ENCODE measurements around the gene SEMA5A. TPM values are rescaled to one million over a fixed set of nuclear protein-coding genes. Genes with fewer than 3 reads are reported as not detected.

The SEMA5A gene
- total RNA-seq, 1 experiment from 2014 or later: 0.15 TPM

DNA sequence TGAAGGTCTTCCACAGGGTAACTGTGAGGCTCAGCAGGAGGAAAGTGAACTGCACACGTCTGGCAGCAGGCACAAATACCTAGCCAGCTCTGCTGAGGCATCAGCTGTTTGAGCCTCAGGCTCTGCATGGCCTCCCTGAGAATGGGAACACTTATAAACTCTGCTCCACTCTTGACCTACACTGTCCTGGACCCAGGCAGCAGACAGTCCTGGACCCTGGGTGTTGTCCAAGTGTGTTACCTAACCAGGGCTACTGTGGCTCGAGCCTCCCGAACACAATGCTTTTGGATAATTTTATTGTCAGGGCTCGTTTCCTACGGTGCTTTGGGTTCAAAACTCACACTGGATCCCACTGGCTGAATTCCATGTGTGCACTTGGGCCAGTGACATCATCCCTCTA is 497.9 kb downstream of the SEMA5A start:
- intact Hi-C loops (cut with micrococcal nuclease; ENCODE audit: unreplicated experiment) (no loop called here), in situ Hi-C loops (cut with HindIII; ENCODE audit: low pct_unique_long_range_greater_than_20kb, low sequenced_read_pairs) (no loop called here)
- no peak overlapping the region for H3K4me3 ChIP-seq (ENCODE audit: low read depth in 2 of 2, low read length in 2 of 2)
- H3K4me1 ChIP-seq (ENCODE audit: control insufficient read depth, insufficient read depth, low read length): no peaks in the 10 kb centered on the region
- DNase-seq (ENCODE audit: low read depth, low spot score) (no peak), ATAC-seq (no peak)
- ChIA-PET CTCF (no interaction called here), POLR2A (no interaction called here)
- H3K27me3 ChIP-seq (ENCODE audit: control insufficient read depth, insufficient read depth, low read length): no peaks in the 10 kb centered on the region
- no peaks in the 10 kb centered on the region for H3K36me3 ChIP-seq (ENCODE audit: control insufficient read depth, insufficient read depth, low read length)
- no peak for TF ChIP-seq TCF7L2 (IDR thresholded peaks at IDR 0.05; ENCODE audit: low read depth, low read length)
- H3K27ac ChIP-seq (ENCODE audit: low read length): no peak overlapping the region
- BruUV-seq (replicated peaks): no TSS peak
- H3K9me3 ChIP-seq (ENCODE audit: control insufficient read depth, insufficient read depth, low read depth, low read length): no peaks in the 10 kb centered on the region

DNA sequence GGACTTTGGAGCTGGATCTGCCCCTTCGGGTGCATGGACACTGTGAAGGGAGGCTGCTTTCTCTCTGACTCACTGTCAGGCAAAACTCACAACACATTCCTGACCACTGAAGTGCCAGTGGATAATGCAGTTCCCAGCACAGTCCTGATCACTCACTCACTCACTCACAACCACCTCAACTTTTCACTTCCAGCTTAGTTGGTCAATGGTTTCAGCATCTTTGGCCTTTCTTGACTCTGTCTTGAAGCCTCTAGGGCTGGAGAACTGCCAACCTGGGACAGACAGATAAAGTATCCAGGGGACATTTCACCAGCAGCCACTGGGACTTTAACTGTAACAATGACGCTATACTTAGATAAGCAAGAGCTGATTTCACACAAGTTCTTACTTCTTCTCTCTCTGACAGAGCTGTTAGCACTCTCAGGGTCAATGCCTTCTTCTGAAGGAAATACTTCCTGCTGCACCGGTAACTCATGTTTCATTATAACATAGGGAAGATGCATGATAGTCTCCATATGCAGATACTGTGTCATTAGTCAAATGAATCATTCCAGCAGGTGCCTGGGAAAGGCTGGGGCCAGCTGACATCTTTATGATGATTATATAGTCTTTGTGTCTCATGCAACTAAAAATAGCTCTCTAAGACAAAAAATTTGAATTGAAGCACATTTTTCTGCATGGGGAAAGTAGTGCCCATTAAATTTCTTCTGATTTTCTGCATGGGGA is 499.0 kb downstream of the SEMA5A start:
- in situ Hi-C loops (cut with HindIII; ENCODE audit: low pct_unique_long_range_greater_than_20kb, low sequenced_read_pairs): no loop called here
- intact Hi-C loops (cut with micrococcal nuclease; ENCODE audit: unreplicated experiment): no loop called here
- no peak overlapping the region for H3K27ac ChIP-seq (ENCODE audit: low read length)
- ATAC-seq (peak; percentile 82), DNase-seq (ENCODE audit: low read depth, low spot score) (peak; percentile 79)
- BruUV-seq (replicated peaks): no TSS peak
- H3K36me3 ChIP-seq (ENCODE audit: control insufficient read depth, insufficient read depth, low read length): no peaks in the 10 kb centered on the region
- H3K4me1 ChIP-seq (ENCODE audit: control insufficient read depth, insufficient read depth, low read length): no peaks in the 10 kb centered on the region
- POLR2A ChIA-PET: no interaction called here
- TF ChIP-seq SIN3A (IDR thresholded peaks at IDR 0.05; ENCODE audit: borderline replicate concordance, insufficient read depth, low read depth, low read length): no peak
- TF ChIP-seq POLR2AphosphoS5 (IDR thresholded peaks at IDR 0.05; ENCODE audit: low read depth, low read length): no peak
- TF ChIP-seq, protein P1, sequence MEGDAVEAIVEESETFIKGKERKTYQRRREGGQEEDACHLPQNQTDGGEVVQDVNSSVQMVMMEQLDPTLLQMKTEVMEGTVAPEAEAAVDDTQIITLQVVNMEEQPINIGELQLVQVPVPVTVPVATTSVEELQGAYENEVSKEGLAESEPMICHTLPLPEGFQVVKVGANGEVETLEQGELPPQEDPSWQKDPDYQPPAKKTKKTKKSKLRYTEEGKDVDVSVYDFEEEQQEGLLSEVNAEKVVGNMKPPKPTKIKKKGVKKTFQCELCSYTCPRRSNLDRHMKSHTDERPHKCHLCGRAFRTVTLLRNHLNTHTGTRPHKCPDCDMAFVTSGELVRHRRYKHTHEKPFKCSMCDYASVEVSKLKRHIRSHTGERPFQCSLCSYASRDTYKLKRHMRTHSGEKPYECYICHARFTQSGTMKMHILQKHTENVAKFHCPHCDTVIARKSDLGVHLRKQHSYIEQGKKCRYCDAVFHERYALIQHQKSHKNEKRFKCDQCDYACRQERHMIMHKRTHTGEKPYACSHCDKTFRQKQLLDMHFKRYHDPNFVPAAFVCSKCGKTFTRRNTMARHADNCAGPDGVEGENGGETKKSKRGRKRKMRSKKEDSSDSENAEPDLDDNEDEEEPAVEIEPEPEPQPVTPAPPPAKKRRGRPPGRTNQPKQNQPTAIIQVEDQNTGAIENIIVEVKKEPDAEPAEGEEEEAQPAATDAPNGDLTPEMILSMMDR (IDR thresholded peaks at IDR 0.05): no peak
- TF ChIP-seq, protein P2, sequence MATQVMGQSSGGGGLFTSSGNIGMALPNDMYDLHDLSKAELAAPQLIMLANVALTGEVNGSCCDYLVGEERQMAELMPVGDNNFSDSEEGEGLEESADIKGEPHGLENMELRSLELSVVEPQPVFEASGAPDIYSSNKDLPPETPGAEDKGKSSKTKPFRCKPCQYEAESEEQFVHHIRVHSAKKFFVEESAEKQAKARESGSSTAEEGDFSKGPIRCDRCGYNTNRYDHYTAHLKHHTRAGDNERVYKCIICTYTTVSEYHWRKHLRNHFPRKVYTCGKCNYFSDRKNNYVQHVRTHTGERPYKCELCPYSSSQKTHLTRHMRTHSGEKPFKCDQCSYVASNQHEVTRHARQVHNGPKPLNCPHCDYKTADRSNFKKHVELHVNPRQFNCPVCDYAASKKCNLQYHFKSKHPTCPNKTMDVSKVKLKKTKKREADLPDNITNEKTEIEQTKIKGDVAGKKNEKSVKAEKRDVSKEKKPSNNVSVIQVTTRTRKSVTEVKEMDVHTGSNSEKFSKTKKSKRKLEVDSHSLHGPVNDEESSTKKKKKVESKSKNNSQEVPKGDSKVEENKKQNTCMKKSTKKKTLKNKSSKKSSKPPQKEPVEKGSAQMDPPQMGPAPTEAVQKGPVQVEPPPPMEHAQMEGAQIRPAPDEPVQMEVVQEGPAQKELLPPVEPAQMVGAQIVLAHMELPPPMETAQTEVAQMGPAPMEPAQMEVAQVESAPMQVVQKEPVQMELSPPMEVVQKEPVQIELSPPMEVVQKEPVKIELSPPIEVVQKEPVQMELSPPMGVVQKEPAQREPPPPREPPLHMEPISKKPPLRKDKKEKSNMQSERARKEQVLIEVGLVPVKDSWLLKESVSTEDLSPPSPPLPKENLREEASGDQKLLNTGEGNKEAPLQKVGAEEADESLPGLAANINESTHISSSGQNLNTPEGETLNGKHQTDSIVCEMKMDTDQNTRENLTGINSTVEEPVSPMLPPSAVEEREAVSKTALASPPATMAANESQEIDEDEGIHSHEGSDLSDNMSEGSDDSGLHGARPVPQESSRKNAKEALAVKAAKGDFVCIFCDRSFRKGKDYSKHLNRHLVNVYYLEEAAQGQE (IDR thresholded peaks at IDR 0.05; ENCODE audit: insufficient read depth in 1 of 2, low read depth in 2 of 2, low read length in 1 of 2): no peak
- no peak for TF ChIP-seq TCF7L2 (IDR thresholded peaks at IDR 0.05; ENCODE audit: low read depth, low read length)
- no peaks in the 10 kb centered on the region for H3K9me3 ChIP-seq (ENCODE audit: control insufficient read depth, insufficient read depth, low read depth, low read length)
- H3K4me3 ChIP-seq (ENCODE audit: low read depth in 2 of 2, low read length in 2 of 2): no peak overlapping the region
- no peaks in the 10 kb centered on the region for H3K27me3 ChIP-seq (ENCODE audit: control insufficient read depth, insufficient read depth, low read length)
- CTCF ChIA-PET: no interaction called here

DNA sequence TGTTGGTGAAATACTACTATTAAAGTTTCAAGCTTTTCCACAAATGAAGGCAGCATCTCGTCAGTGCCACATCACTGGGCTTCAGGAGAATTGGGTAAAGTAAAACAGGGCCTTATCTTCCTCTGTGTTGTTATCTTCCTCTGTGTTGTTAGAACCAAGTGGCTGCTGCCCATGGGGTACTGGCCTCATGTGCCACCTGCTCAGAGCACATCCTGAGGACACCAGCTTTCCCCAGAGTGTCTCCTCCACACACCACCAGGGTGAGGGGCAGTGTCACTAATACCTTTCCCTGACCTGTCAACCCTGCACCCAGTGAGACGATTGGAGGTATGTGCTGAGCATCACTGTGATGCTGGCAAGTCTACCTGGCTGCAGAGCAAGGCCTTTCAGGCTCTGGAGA is 499.9 kb downstream of the SEMA5A start:
- H3K36me3 ChIP-seq (ENCODE audit: control insufficient read depth, insufficient read depth, low read length): no peaks in the 10 kb centered on the region
- ATAC-seq: no peak
- H3K27ac ChIP-seq (ENCODE audit: low read length): no peak overlapping the region
- H3K4me3 ChIP-seq (ENCODE audit: low read depth in 2 of 2, low read length in 2 of 2): no peak overlapping the region
- no peaks in the 10 kb centered on the region for H3K9me3 ChIP-seq (ENCODE audit: control insufficient read depth, insufficient read depth, low read depth, low read length)
- CTCF ChIA-PET: no interaction called here
- intact Hi-C loops (cut with micrococcal nuclease; ENCODE audit: unreplicated experiment): no loop called here
- BruUV-seq (replicated peaks): no TSS peak
- no peaks in the 10 kb centered on the region for H3K4me1 ChIP-seq (ENCODE audit: control insufficient read depth, insufficient read depth, low read length)
- no peak for DNase-seq (ENCODE audit: low read depth, low spot score)
- no peak for TF ChIP-seq SIN3A (IDR thresholded peaks at IDR 0.05; ENCODE audit: borderline replicate concordance, insufficient read depth, low read depth, low read length)
- TF ChIP-seq, protein P1 (IDR thresholded peaks at IDR 0.05): no peak
- no peak for TF ChIP-seq POLR2AphosphoS5 (IDR thresholded peaks at IDR 0.05; ENCODE audit: low read depth, low read length)
- TF ChIP-seq, protein P2 (IDR thresholded peaks at IDR 0.05; ENCODE audit: insufficient read depth in 1 of 2, low read depth in 2 of 2, low read length in 1 of 2): no peak
- TF ChIP-seq TCF7L2 (IDR thresholded peaks at IDR 0.05; ENCODE audit: low read depth, low read length): no peak
- POLR2A ChIA-PET: no interaction called here
- in situ Hi-C loops (cut with HindIII; ENCODE audit: low pct_unique_long_range_greater_than_20kb, low sequenced_read_pairs): no loop called here
- no peaks in the 10 kb centered on the region for H3K27me3 ChIP-seq (ENCODE audit: control insufficient read depth, insufficient read depth, low read length)
